Esophagus squamous epithelium (tissue), 4 donors: Measurements from ENCODE around the gene CFAP90.

Source experiments
- CTCF ChIP-seq, 6 experiments: fragments of 450-650 bp in 4 of 6; fragments of 200-600 bp in 2 of 6; sonication (generic) in 2 of 6; IDR thresholded peaks; one replicate each; pipeline ENCODE4 v1.5.1; 2016 to 2019; ENCODE audit warnings: antibody characterized with exemption in 6 of 6, mild to moderate bottlenecking in 4 of 6, moderate library complexity in 4 of 6
- POLR2A ChIP-seq, 4 donors: fragments of 450-650 bp; IDR thresholded peaks; one replicate each; pipeline ENCODE4 v1.6.1; 2017; ENCODE audit warnings: antibody characterized with exemption in 4 of 4, mild to moderate bottlenecking in 4 of 4, moderate library complexity in 3 of 4

GRCh38 chr5:7851617-7852289 lies 820 bp upstream of the CFAP90 start:
- no peak for TF ChIP-seq CTCF (IDR thresholded peaks at IDR 0.05)
- no peak for TF ChIP-seq POLR2A (IDR thresholded peaks at IDR 0.05)
